Mucosa of stomach (tissue), 1 donor: ENCODE results near the gene ZNF816.
A peak's percentile ranks its signal among the peaks of the same experiment; 100 is the strongest.

ENCODE experiments used
- H3K27me3 ChIP-seq: one replicate; pipeline ENCODE4 v1.7.0; 2013; ENCODE audit warnings: mild to moderate bottlenecking, low read length; ENCODE audit not compliant: control insufficient read depth, insufficient read depth
- H3K36me3 ChIP-seq: one replicate; pipeline ENCODE4 v1.7.0; 2013; ENCODE audit warnings: low read length; ENCODE audit not compliant: control insufficient read depth, insufficient read depth
- H3K4me1 ChIP-seq: one replicate; pipeline ENCODE4 v1.7.0; 2013; ENCODE audit warnings: mild to moderate bottlenecking, low read length; ENCODE audit not compliant: control insufficient read depth, insufficient read depth
- H3K4me3 ChIP-seq: one replicate; pipeline ENCODE4 v1.7.0; 2013; ENCODE audit warnings: low read length
- H3K9ac ChIP-seq: one replicate; pipeline ENCODE4 v1.7.0; 2013; ENCODE audit warnings: mild to moderate bottlenecking, low read length, moderate library complexity
- H3K9me3 ChIP-seq: one replicate; pipeline ENCODE4 v1.7.0; 2013; ENCODE audit warnings: mild to moderate bottlenecking, low read length, moderate library complexity; ENCODE audit not compliant: control insufficient read depth
- donor health status: Pancreatic carcinoma.

Gene ZNF816

GRCh38 chr19:52962394-52963246 lies at the start of gene ZNF816:
TSS of gene ZNF816 (minus strand) at chr19:52962881. CDS start at chr19:52956089, 6,792 bp downstream.
- Histone ChIP-seq H3K4me3 (peak within 1 kb of the TSS; percentile 53), H3K36me3 (no peaks in the 10 kb centered on the region), H3K9me3 (peaks cover 6% of the 10 kb centered on the region), H3K4me1 (no peaks in the 10 kb centered on the region), H3K27me3 (no peaks in the 10 kb centered on the region), H3K9ac (peak within 1 kb of the TSS; percentile 82)

- no peak overlapping the region for H3K4me3 ChIP-seq
- H3K9ac ChIP-seq, result no peak overlapping the region
- no peaks in the 10 kb centered on the region for H3K4me1 ChIP-seq
- H3K27me3 ChIP-seq, result no peaks in the 10 kb centered on the region
- H3K9me3 ChIP-seq, result no peaks in the 10 kb centered on the region
- H3K36me3 ChIP-seq, result no peaks in the 10 kb centered on the region
Measured at GRCh38 chr19:53012006-53012405, 49.3 kb upstream of the ZNF816 start.

- no peak overlapping the region for H3K9ac ChIP-seq
Measured at GRCh38 chr19:53010494-53010893, 47.8 kb upstream of the ZNF816 start.

GRCh38 chr19:53008061-53008778 lies 45.5 kb upstream of the ZNF816 start:
- H3K9me3 ChIP-seq, result no peaks in the 10 kb centered on the region
- no peak overlapping the region for H3K4me3 ChIP-seq
- H3K27me3 ChIP-seq, result no peaks in the 10 kb centered on the region
- H3K4me1 ChIP-seq, result no peaks in the 10 kb centered on the region
- H3K9ac ChIP-seq, result no peak overlapping the region
- H3K36me3 ChIP-seq, result no peaks in the 10 kb centered on the region

More at GRCh38 chr19:53010494-53010893, 47.8 kb upstream of the ZNF816 start:
- no peak overlapping the region for H3K4me3 ChIP-seq
- no peaks in the 10 kb centered on the region for H3K27me3 ChIP-seq
- H3K4me1 ChIP-seq, result no peaks in the 10 kb centered on the region
- H3K9me3 ChIP-seq, result no peaks in the 10 kb centered on the region
- H3K36me3 ChIP-seq, result no peaks in the 10 kb centered on the region

- Histone ChIP-seq H3K4me3 (no peak overlapping the region), H3K27me3 (no peaks in the 10 kb centered on the region), H3K36me3 (no peaks in the 10 kb centered on the region), H3K9me3 (no peaks in the 10 kb centered on the region), H3K9ac (no peak overlapping the region), H3K4me1 (no peaks in the 10 kb centered on the region)
Measured at GRCh38 chr19:53007606-53008005, 44.9 kb upstream of the ZNF816 start.

GRCh38 chr19:53007200-53007599 lies 44.5 kb upstream of the ZNF816 start:
- Histone ChIP-seq H3K36me3 (no peaks in the 10 kb centered on the region), H3K4me1 (no peaks in the 10 kb centered on the region), H3K9me3 (no peaks in the 10 kb centered on the region), H3K4me3 (no peak overlapping the region), H3K27me3 (no peaks in the 10 kb centered on the region), H3K9ac (no peak overlapping the region)

- Histone ChIP-seq H3K36me3 (no peaks in the 10 kb centered on the region), H3K9ac (no peak overlapping the region), H3K4me3 (no peak overlapping the region), H3K9me3 (no peaks in the 10 kb centered on the region), H3K27me3 (no peaks in the 10 kb centered on the region), H3K4me1 (no peaks in the 10 kb centered on the region)
Measured at GRCh38 chr19:53004242-53004641, 41.6 kb upstream of the ZNF816 start.

- Histone ChIP-seq H3K27me3 (no peaks in the 10 kb centered on the region), H3K36me3 (no peaks in the 10 kb centered on the region), H3K9ac (no peak overlapping the region), H3K9me3 (no peaks in the 10 kb centered on the region), H3K4me1 (no peaks in the 10 kb centered on the region), H3K4me3 (no peak overlapping the region)
Measured at GRCh38 chr19:53002479-53002878, 39.8 kb upstream of the ZNF816 start.

- no peaks in the 10 kb centered on the region for H3K36me3 ChIP-seq
- no peaks in the 10 kb centered on the region for H3K27me3 ChIP-seq
- H3K9ac ChIP-seq, result no peak overlapping the region
- H3K4me1 ChIP-seq, result peaks cover under 1% of the 10 kb centered on the region
- H3K4me3 ChIP-seq, result no peak overlapping the region
- no peaks in the 10 kb centered on the region for H3K9me3 ChIP-seq
Measured at GRCh38 chr19:52997975-52998374, 35.3 kb upstream of the ZNF816 start.

GRCh38 chr19:52995711-52996110 lies 33.0 kb upstream of the ZNF816 start:
- H3K36me3 ChIP-seq, result no peaks in the 10 kb centered on the region
- H3K4me3 ChIP-seq, result no peak overlapping the region
- peaks cover 9% of the 10 kb centered on the region for H3K4me1 ChIP-seq
- H3K9ac ChIP-seq, result no peak overlapping the region
- H3K9me3 ChIP-seq, result no peaks in the 10 kb centered on the region
- no peaks in the 10 kb centered on the region for H3K27me3 ChIP-seq

GRCh38 chr19:52993342-52994178 lies 30.9 kb upstream of the ZNF816 start:
- H3K4me1 ChIP-seq, result peaks cover 9% of the 10 kb centered on the region
- H3K9me3 ChIP-seq, result no peaks in the 10 kb centered on the region
- peak overlapping the region; percentile 45 for H3K9ac ChIP-seq
- H3K4me3 ChIP-seq, result peak overlapping the region; percentile 44
- no peaks in the 10 kb centered on the region for H3K36me3 ChIP-seq
- H3K27me3 ChIP-seq, result no peaks in the 10 kb centered on the region
